Panc1 (cell line): ENCODE data around the gene LYZ. TPM values are rescaled to one million over a fixed set of nuclear protein-coding genes. Genes with fewer than 3 reads are reported as not detected.
A peak's percentile ranks its signal among the peaks of the same experiment; 100 is the strongest.

ENCODE experiments used
- ATAC-seq: fragments of 200-7000 bp; cut with Tn5 transposase; 2 replicates; pipeline ENCODE4 v1.9.1; 2020; ENCODE audit warnings: mild to moderate bottlenecking, moderate library complexity
- BruUV-seq: library from RNA; stranded (reverse); fragments of 400-500 nt; replicated peaks from 2 replicates; lab custom pipeline; 2021; lab: Mats Ljungman, UMichigan
- CTCF ChIA-PET: fragments of 300-600 bp; sonication (Branson Sonifier 250); formaldehyde crosslinking; loops from one replicate; lab custom pipeline; 2022; ENCODE audit warnings: antibody characterized with exemption; lab: Charles Lee
- POLR2A ChIA-PET: fragments of 300-600 bp; sonication (Branson Sonifier 250); formaldehyde crosslinking; loops from one replicate; lab custom pipeline; 2022; ENCODE audit warnings: antibody characterized with exemption; lab: Charles Lee
- DNase-seq: peaks from one replicate; pipeline ENCODE4 v3.0.0-alpha.2; 2010; ENCODE audit warnings: low read depth, low spot score
- H3K27ac ChIP-seq: 2 replicates; pipeline ENCODE4 v1.5.1; 2011; ENCODE audit warnings: mild to moderate bottlenecking, low read length, inconsistent platforms
- H3K27me3 ChIP-seq: fragments of 200-500 bp; sonication (Bioruptor generic); 2 replicates; pipeline ENCODE4 v1.6.0; 2014; ENCODE audit warnings: low read length, inconsistent platforms; ENCODE audit not compliant: control insufficient read depth, insufficient read depth
- H3K36me3 ChIP-seq: fragments of 200-500 bp; sonication (Bioruptor generic); 2 replicates; pipeline ENCODE4 v1.5.1; 2014; ENCODE audit warnings: inconsistent platforms, mild to moderate bottlenecking, low read length, moderate library complexity; ENCODE audit not compliant: control insufficient read depth, insufficient read depth
- H3K4me1 ChIP-seq: 2 replicates; pipeline ENCODE4 v1.5.1; 2011; ENCODE audit warnings: inconsistent platforms, mild to moderate bottlenecking, low read length, moderate library complexity; ENCODE audit not compliant: control insufficient read depth, insufficient read depth
- H3K4me3 ChIP-seq, 2 experiments: 2 replicates each; pipeline ENCODE4 v1.5.1; 2011 to 2012; ENCODE audit warnings: low read depth in 2 of 2, low read length in 2 of 2, mild to moderate bottlenecking in 2 of 2, inconsistent platforms in 1 of 2, moderate library complexity in 1 of 2
- H3K9me3 ChIP-seq: fragments of 200-500 bp; sonication (Bioruptor generic); 2 replicates; pipeline ENCODE4 v1.5.1; 2014; ENCODE audit warnings: low read depth, mild to moderate bottlenecking, inconsistent platforms, low read length, moderate library complexity; ENCODE audit not compliant: control insufficient read depth, insufficient read depth
- CTCF ChIP-seq: fragments of 450-650 bp; IDR thresholded peaks from 2 replicates; pipeline ENCODE4 v1.5.1; 2017; ENCODE audit warnings: mild to moderate bottlenecking
- POLR2AphosphoS5 ChIP-seq: IDR thresholded peaks from 2 replicates; pipeline ENCODE4 v1.6.1; 2012; ENCODE audit warnings: mild to moderate bottlenecking, low read depth, low read length, moderate library complexity
- REST ChIP-seq, 2 experiments: IDR thresholded peaks; 2 replicates each; pipeline ENCODE4 v1.6.1; 2011 to 2012; ENCODE audit warnings: low read depth in 2 of 2, control low read depth in 1 of 2, low read length in 1 of 2, mild to moderate bottlenecking in 1 of 2, moderate library complexity in 1 of 2; ENCODE audit not compliant: insufficient read depth in 1 of 2
- SIN3A ChIP-seq: IDR thresholded peaks from 2 replicates; pipeline ENCODE4 v1.6.1; 2012; ENCODE audit warnings: low read depth, mild to moderate bottlenecking, low read length, moderate library complexity, borderline replicate concordance; ENCODE audit not compliant: insufficient read depth
- TCF7L2 ChIP-seq: IDR thresholded peaks from 2 replicates; pipeline ENCODE4 v1.6.1; 2011; ENCODE audit warnings: mild to moderate bottlenecking, low read depth, low read length, inconsistent platforms
- in situ Hi-C: cut with HindIII; loops from 2 replicates; pipeline ENCODE4 v1.10.0; 2016; ENCODE audit warnings: low sequenced_read_pairs, low pct_unique_long_range_greater_than_20kb
- intact Hi-C: fragments of 100-400 bp; cut with micrococcal nuclease; formaldehyde crosslinking; loops from one replicate; pipeline ENCODE4 v1.10.0; 2022; ENCODE audit not compliant: unreplicated experiment
- total RNA-seq: library from RNA; stranded (reverse); gene quantifications from one replicate; pipeline ENCODE4 v1.2.1, GENCODE V29; 2021; ENCODE audit not compliant: unreplicated experiment

LYZ gene
- total RNA-seq, 1 experiment from 2014 or later, result 1.1 TPM

- Histone ChIP-seq H3K27ac (peak overlapping the region; percentile 99), H3K9me3 (no peaks in the 10 kb centered on the region), H3K36me3 (peaks cover 9% of the 10 kb centered on the region), H3K4me1 (peaks cover 6% of the 10 kb centered on the region), H3K4me3 (peak overlapping the region; percentile 65 to 71), H3K27me3 (no peaks in the 10 kb centered on the region)
- intact Hi-C loops, result no loop called here
- TF ChIP-seq TCF7L2, result no peak
- TF ChIP-seq CTCF, result no peak
- no peak for TF ChIP-seq SIN3A
- no peak; the same call in 1 of the 2 replicates for TF ChIP-seq POLR2AphosphoS5
- TF ChIP-seq REST (IDR thresholded peaks at IDR 0.05; ENCODE audit: insufficient read depth in 1 of 2, low read depth in 2 of 2, low read length in 1 of 2), result no peak
- POLR2A ChIA-PET, result interaction anchor here (0.6 kb wide), 1 partner anchor 229 kb away, joined by 3 read pairs; no protein-coding TSS in a partner anchor
- DNase-seq (no peak), ATAC-seq (no peak)
- in situ Hi-C loops, result no loop called here
- TSS peak; percentile 92 for BruUV-seq
- CTCF ChIA-PET, result interaction anchor here (0.6 kb wide), 1 partner anchor 677 kb away, joined by 12 read pairs; no protein-coding TSS in a partner anchor
Measured at GRCh38 chr12:69360348-69360672, 12.1 kb downstream of the LYZ start.

- Histone ChIP-seq H3K4me1 (no peaks in the 10 kb centered on the region), H3K27me3 (no peaks in the 10 kb centered on the region), H3K4me3 (no peak overlapping the region), H3K9me3 (no peaks in the 10 kb centered on the region), H3K36me3 (peaks cover 40% of the 10 kb centered on the region), H3K27ac (no peak overlapping the region)
- BruUV-seq, result no TSS peak
- DNase-seq (no peak), ATAC-seq (no peak)
- intact Hi-C loops (no loop called here), in situ Hi-C loops (no loop called here)
- TF ChIP-seq TCF7L2 (no peak), POLR2AphosphoS5 (no peak), SIN3A (no peak), CTCF (no peak), REST (IDR thresholded peaks at IDR 0.05; ENCODE audit: insufficient read depth in 1 of 2, low read depth in 2 of 2, low read length in 1 of 2) (no peak)
- CTCF ChIA-PET, result no interaction called here
- POLR2A ChIA-PET, result interaction anchor here (0.6 kb wide), 1 partner anchor 82 kb away, joined by 3 read pairs; no protein-coding TSS in a partner anchor
Measured at GRCh38 chr12:69366796-69367195, 18.6 kb downstream of the LYZ start.
